K562 (cell line): Measurements from ENCODE around the gene AHCYL2. TPM values are rescaled to one million over a fixed set of nuclear protein-coding genes. Genes with fewer than 3 reads are reported as not detected.

Experiments used
- ARID2 ChIP-seq: fragments of 450-650 bp; IDR thresholded peaks from 2 replicates; pipeline ENCODE4 v1.6.1; 2017; ENCODE audit warnings: antibody characterized with exemption, mild to moderate bottlenecking
- DACH1 ChIP-seq: fragments of 450-650 bp; IDR thresholded peaks from 2 replicates; pipeline ENCODE4 v1.6.1; 2018; ENCODE audit not compliant: partially characterized antibody
- E2F3 ChIP-seq: fragments of 250-450 bp; sonication (Bioruptor Pico); IDR thresholded peaks from 2 replicates; pipeline ENCODE4 v1.4.0; 2020; ENCODE audit warnings: mild to moderate bottlenecking
- FOXJ3 ChIP-seq: sonication (generic); formaldehyde crosslinking; IDR thresholded peaks from 2 replicates; pipeline ENCODE4 v1.4.0; 2020; ENCODE audit warnings: mild to moderate bottlenecking, missing genetic modification reagents
- JUN ChIP-seq, 2 experiments: sonication (generic) in 1 of 2; formaldehyde crosslinking in 1 of 2; IDR thresholded peaks; 2 replicates each; pipeline versions ENCODE4 v1.6.1 to v1.8.0; 2012 to 2022; ENCODE audit warnings: borderline replicate concordance in 2 of 2, mild to moderate bottlenecking in 2 of 2, improper control_type of control experiment in 1 of 2, low read depth in 1 of 2, low read length in 1 of 2, missing genetic modification reagents in 1 of 2
- KLF1 ChIP-seq: fragments of 450-650 bp; IDR thresholded peaks from 2 replicates; pipeline ENCODE4 v1.6.1; 2016; ENCODE audit warnings: missing genetic modification characterization, missing compliant biosample characterization
- SLC30A9 ChIP-seq: fragments of 250-450 bp; sonication (Bioruptor Pico); IDR thresholded peaks from 2 replicates; pipeline ENCODE4 v1.8.0; 2022; ENCODE audit warnings: mild to moderate bottlenecking, moderate library complexity
- SUPT5H ChIP-seq: fragments of 450-650 bp; IDR thresholded peaks from 2 replicates; pipeline ENCODE4 v1.6.1; 2016
- TRIM24 ChIP-seq, 2 experiments: fragments of 450-650 bp; IDR thresholded peaks; 2 replicates each; pipeline ENCODE4 v1.6.1; 2016
- ZNF263 ChIP-seq: sonication (generic); formaldehyde crosslinking; IDR thresholded peaks from 2 replicates; pipeline ENCODE4 v1.8.0; 2022; ENCODE audit warnings: mild to moderate bottlenecking, missing genetic modification reagents, borderline replicate concordance
- ZNF583 ChIP-seq: fragments of 250-450 bp; sonication (Bioruptor Pico); IDR thresholded peaks from 2 replicates; pipeline ENCODE4 v1.4.0; 2020
- polyA plus RNA-seq, 8 experiments: library from polyadenylated mRNA; depleted of rRNA in 4 of 8; stranded (reverse) in 5 of 8; unstranded in 3 of 8; fragments of >200 nt; fragmentation: Nextera tagmentation in 2 of 8; fragmentation: Illumina TruSeq in 1 of 8; extraction: Ambion mirVana in 2 of 8; extraction: Trizol in 1 of 8; gene quantifications; 2 replicates each; pipeline versions ENCODE4 v1.2.1 to v1.2.3, GENCODE V29; 2011 to 2014; ENCODE audit warnings: inconsistent platforms in 1 of 8, missing spikeins in 1 of 8
- total RNA-seq, 7 experiments: library from RNA; depleted of rRNA in 6 of 7; stranded (reverse); fragments of >200 nt in 6 of 7; fragmentation: Illumina TruSeq in 2 of 7; extraction: Trizol in 2 of 7; gene quantifications; 2 replicates each; pipeline versions ENCODE4 v1.2.1 to v1.2.3, GENCODE V29; 2011 to 2021; ENCODE audit warnings: low replicate concordance in 1 of 7
- TF ChIP-seq, protein P1 (sequence below), 2 experiments: fragments of 450-650 bp; formaldehyde crosslinking in 1 of 2; IDR thresholded peaks; 2 replicates each; pipeline versions ENCODE4 v1.4.0 to v1.6.1; 2014 to 2020; ENCODE audit warnings: mild to moderate bottlenecking in 2 of 2, borderline replicate concordance in 1 of 2, low read depth in 1 of 2
- TF ChIP-seq, protein P2 (sequence below), 2 experiments: fragments of 450-650 bp in 1 of 2; sonication (generic) in 1 of 2; formaldehyde crosslinking; conservative IDR thresholded peaks; 2 replicates each; pipeline versions ENCODE4 v1.4.0 to v1.8.1; 2020 to 2022; ENCODE audit warnings: mild to moderate bottlenecking in 1 of 2, missing genetic modification reagents in 1 of 2
- TF ChIP-seq, protein P3 (sequence below): fragments of 450-650 bp; formaldehyde crosslinking; IDR thresholded peaks from 2 replicates; pipeline ENCODE4 v1.4.0; 2022; ENCODE audit warnings: missing genetic modification characterization

The AHCYL2 gene
- total and polyA plus RNA-seq, 9 of the 15 experiments (the other 6 are each of a cell fraction or from before 2014, with no cell fraction given) = 0.93 to 10.5 (median 5.2) TPM

DNA sequence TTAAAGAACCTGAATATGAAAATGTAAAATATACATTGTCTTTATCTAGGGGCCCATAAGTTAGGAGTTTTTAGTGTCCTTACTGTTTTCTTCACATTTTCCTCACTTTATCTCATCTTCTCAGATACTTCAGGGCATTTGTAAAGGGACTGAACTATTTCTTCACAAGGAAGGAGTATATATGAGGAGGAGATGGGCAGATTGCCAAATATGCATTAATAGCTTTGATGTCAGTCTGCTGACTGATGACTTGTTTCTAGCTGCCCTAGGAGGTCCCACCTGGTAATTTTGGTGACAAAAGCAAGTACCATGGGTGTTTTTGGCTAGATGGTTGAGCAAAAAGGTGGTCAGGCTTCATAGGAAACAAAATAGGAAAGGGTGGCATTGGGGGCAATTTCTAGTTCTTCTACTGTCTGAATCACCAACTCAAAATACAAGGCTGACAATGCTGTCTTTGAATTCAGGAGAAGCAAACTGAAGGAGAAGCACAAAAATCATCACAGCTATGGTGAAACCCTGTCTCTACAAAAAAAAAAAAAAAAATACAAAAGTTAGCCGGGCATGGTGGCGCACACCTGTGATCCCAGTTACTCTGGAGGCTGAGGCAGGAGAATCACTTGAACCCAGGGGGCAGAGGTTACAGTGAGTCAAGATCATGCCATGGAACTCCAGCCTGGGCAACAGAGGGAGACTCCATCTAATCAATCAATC, 199.0 kb downstream of the AHCYL2 start (continued):
- TF ChIP-seq, protein P1, sequence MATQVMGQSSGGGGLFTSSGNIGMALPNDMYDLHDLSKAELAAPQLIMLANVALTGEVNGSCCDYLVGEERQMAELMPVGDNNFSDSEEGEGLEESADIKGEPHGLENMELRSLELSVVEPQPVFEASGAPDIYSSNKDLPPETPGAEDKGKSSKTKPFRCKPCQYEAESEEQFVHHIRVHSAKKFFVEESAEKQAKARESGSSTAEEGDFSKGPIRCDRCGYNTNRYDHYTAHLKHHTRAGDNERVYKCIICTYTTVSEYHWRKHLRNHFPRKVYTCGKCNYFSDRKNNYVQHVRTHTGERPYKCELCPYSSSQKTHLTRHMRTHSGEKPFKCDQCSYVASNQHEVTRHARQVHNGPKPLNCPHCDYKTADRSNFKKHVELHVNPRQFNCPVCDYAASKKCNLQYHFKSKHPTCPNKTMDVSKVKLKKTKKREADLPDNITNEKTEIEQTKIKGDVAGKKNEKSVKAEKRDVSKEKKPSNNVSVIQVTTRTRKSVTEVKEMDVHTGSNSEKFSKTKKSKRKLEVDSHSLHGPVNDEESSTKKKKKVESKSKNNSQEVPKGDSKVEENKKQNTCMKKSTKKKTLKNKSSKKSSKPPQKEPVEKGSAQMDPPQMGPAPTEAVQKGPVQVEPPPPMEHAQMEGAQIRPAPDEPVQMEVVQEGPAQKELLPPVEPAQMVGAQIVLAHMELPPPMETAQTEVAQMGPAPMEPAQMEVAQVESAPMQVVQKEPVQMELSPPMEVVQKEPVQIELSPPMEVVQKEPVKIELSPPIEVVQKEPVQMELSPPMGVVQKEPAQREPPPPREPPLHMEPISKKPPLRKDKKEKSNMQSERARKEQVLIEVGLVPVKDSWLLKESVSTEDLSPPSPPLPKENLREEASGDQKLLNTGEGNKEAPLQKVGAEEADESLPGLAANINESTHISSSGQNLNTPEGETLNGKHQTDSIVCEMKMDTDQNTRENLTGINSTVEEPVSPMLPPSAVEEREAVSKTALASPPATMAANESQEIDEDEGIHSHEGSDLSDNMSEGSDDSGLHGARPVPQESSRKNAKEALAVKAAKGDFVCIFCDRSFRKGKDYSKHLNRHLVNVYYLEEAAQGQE (IDR thresholded peaks at IDR 0.05; ENCODE audit: borderline replicate concordance) = no peak; the same call in 1 of the 2 replicates
- TF ChIP-seq, protein P1 (CRISPR knock-in tag; IDR thresholded peaks at IDR 0.05; ENCODE audit: low read depth) = no peak
- TF ChIP-seq TRIM24 (IDR thresholded peaks at IDR 0.05) = peak; percentile 24 to 65; a peak in 2 of 4 replicates
- no peak for TF ChIP-seq ZNF583
- TF ChIP-seq, protein P2, sequence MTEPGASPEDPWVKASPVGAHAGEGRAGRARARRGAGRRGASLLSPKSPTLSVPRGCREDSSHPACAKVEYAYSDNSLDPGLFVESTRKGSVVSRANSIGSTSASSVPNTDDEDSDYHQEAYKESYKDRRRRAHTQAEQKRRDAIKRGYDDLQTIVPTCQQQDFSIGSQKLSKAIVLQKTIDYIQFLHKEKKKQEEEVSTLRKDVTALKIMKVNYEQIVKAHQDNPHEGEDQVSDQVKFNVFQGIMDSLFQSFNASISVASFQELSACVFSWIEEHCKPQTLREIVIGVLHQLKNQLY (CRISPR knock-in tag; conservative IDR thresholded peaks at IDR 0.05) = no peak
- peak; percentile 23; the same call in 1 of the 2 replicates for TF ChIP-seq JUN (IDR thresholded peaks at IDR 0.05; ENCODE audit: borderline replicate concordance, low read depth, low read length)
- no peak for TF ChIP-seq JUN (CRISPR knock-in tag; IDR thresholded peaks at IDR 0.05; ENCODE audit: borderline replicate concordance)
- TF ChIP-seq ARID2 = no peak
- no peak for TF ChIP-seq FOXJ3 (CRISPR knock-in tag)
- TF ChIP-seq SLC30A9 (CRISPR knock-in tag) = no peak
- no peak for TF ChIP-seq E2F3 (CRISPR knock-in tag)
- peak; percentile 93 for TF ChIP-seq DACH1
- no peak for TF ChIP-seq SUPT5H
- TF ChIP-seq, protein P3, sequence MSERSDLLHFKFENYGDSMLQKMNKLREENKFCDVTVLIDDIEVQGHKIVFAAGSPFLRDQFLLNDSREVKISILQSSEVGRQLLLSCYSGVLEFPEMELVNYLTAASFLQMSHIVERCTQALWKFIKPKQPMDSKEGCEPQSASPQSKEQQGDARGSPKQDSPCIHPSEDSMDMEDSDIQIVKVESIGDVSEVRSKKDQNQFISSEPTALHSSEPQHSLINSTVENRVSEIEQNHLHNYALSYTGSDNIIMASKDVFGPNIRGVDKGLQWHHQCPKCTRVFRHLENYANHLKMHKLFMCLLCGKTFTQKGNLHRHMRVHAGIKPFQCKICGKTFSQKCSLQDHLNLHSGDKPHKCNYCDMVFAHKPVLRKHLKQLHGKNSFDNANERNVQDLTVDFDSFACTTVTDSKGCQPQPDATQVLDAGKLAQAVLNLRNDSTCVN (CRISPR knock-in tag) = no peak
- TF ChIP-seq KLF1 (tag) = no peak
- no peak for TF ChIP-seq ZNF263 (CRISPR knock-in tag)
